Liver (tissue), 9 donors: Measurements from ENCODE around the gene KCNIP1. TPM values are rescaled to one million over a fixed set of nuclear protein-coding genes. Genes with fewer than 3 reads are reported as not detected.
A peak's percentile ranks its signal among the peaks of the same experiment; 100 is the strongest.

Experiments
- DNase-seq: peaks from one replicate; pipeline ENCODE4 v3.0.0-alpha.2; 2017; ENCODE audit warnings: low spot score
- H3K27ac ChIP-seq, 2 donors: one replicate each; pipeline ENCODE4 v1.7.0; 2013; ENCODE audit warnings: inconsistent platforms in 2 of 2, low read length in 2 of 2, control low read depth in 1 of 2, low read depth in 1 of 2, mild to moderate bottlenecking in 1 of 2
- H3K27me3 ChIP-seq, 4 donors: one replicate each; pipeline versions ENCODE4 v1.6.1 to v1.7.0; 2013; ENCODE audit warnings: low read length in 3 of 4, inconsistent platforms in 1 of 4, mild to moderate bottlenecking in 1 of 4, moderate library complexity in 1 of 4; ENCODE audit not compliant: control insufficient read depth in 4 of 4, insufficient read depth in 4 of 4
- H3K36me3 ChIP-seq, 4 donors: one replicate each; pipeline versions ENCODE4 v1.6.1 to v1.7.0; 2013; ENCODE audit warnings: low read length in 3 of 4, mild to moderate bottlenecking in 3 of 4, low read depth in 1 of 4, moderate library complexity in 1 of 4; ENCODE audit not compliant: control insufficient read depth in 4 of 4, insufficient read depth in 3 of 4
- H3K4me1 ChIP-seq, 4 donors: one replicate each; pipeline versions ENCODE4 v1.6.1 to v1.7.0; 2013; ENCODE audit warnings: low read length in 3 of 4, mild to moderate bottlenecking in 3 of 4, moderate library complexity in 1 of 4; ENCODE audit not compliant: control insufficient read depth in 4 of 4, insufficient read depth in 4 of 4
- H3K4me3 ChIP-seq, 3 donors: one replicate each; pipeline versions ENCODE4 v1.6.1 to v1.7.0; 2013; ENCODE audit warnings: low read length in 3 of 3, control low read depth in 1 of 3, low read depth in 1 of 3, mild to moderate bottlenecking in 1 of 3
- H3K9ac ChIP-seq, 2 donors: one replicate each; pipeline ENCODE4 v1.7.0; 2013; ENCODE audit warnings: low read length in 2 of 2, mild to moderate bottlenecking in 2 of 2, moderate library complexity in 2 of 2, control low read depth in 1 of 2, low read depth in 1 of 2
- H3K9me3 ChIP-seq, 4 donors: one replicate each; pipeline versions ENCODE4 v1.6.1 to v1.7.0; 2013; ENCODE audit warnings: low read length in 3 of 4; ENCODE audit not compliant: control insufficient read depth in 4 of 4
- ATF3 ChIP-seq: IDR thresholded peaks from 2 replicates; pipeline ENCODE4 v1.6.1; 2016; ENCODE audit warnings: antibody characterized with exemption
- CTCF ChIP-seq: fragments of 150-350 bp; IDR thresholded peaks from 2 replicates; pipeline ENCODE4 v1.5.1; 2017; ENCODE audit warnings: improper control_type of control experiment, low read depth, low read length; ENCODE audit not compliant: missing input control
- EGR1 ChIP-seq, 2 donors: IDR thresholded peaks; 2 replicates each; pipeline ENCODE4 v1.6.1; 2016 to 2018; ENCODE audit warnings: antibody characterized with exemption in 2 of 2, low read depth in 2 of 2
- FOXA1 ChIP-seq: IDR thresholded peaks from 2 replicates; pipeline ENCODE4 v1.6.1; 2016; ENCODE audit warnings: antibody characterized with exemption
- GABPA ChIP-seq, 2 donors: IDR thresholded peaks in 1 of 2; conservative IDR thresholded peaks in 1 of 2; 2 replicates each; pipeline ENCODE4 v1.6.1; 2016; ENCODE audit warnings: antibody characterized with exemption in 2 of 2, mild to moderate bottlenecking in 1 of 2, moderate library complexity in 1 of 2
- MAX ChIP-seq: IDR thresholded peaks from 2 replicates; pipeline ENCODE4 v1.6.1; 2016; ENCODE audit warnings: antibody characterized with exemption
- NR2F2 ChIP-seq: IDR thresholded peaks from 2 replicates; pipeline ENCODE4 v1.6.1; 2016; ENCODE audit warnings: antibody characterized with exemption
- RAD21 ChIP-seq, 2 donors: IDR thresholded peaks; 2 replicates each; pipeline ENCODE4 v1.6.1; 2016; ENCODE audit warnings: antibody characterized with exemption in 2 of 2, mild to moderate bottlenecking in 2 of 2
- REST ChIP-seq: IDR thresholded peaks from 2 replicates; pipeline ENCODE4 v1.6.1; 2016; ENCODE audit warnings: antibody characterized with exemption, mild to moderate bottlenecking
- RXRA ChIP-seq, 2 donors: IDR thresholded peaks; 2 replicates each; pipeline ENCODE4 v1.6.1; 2017 to 2018; ENCODE audit warnings: antibody characterized with exemption in 2 of 2, mild to moderate bottlenecking in 1 of 2
- SP1 ChIP-seq: IDR thresholded peaks from 2 replicates; pipeline ENCODE4 v1.6.1; 2018; ENCODE audit warnings: antibody characterized with exemption, mild to moderate bottlenecking
- TAF1 ChIP-seq: conservative IDR thresholded peaks from 2 replicates; pipeline ENCODE4 v1.6.1; 2016; ENCODE audit warnings: antibody characterized with exemption, mild to moderate bottlenecking
- YY1 ChIP-seq: IDR thresholded peaks from 2 replicates; pipeline ENCODE4 v1.6.1; 2016; ENCODE audit warnings: antibody characterized with exemption, mild to moderate bottlenecking
- ZBTB33 ChIP-seq: IDR thresholded peaks from 2 replicates; pipeline ENCODE4 v1.6.1; 2016; ENCODE audit warnings: antibody characterized with exemption
- WGBS: extraction: QIAGEN DNeasy Blood & Tissue Kit; methylation state at CpG from one replicate; pipeline ENCODE4 v1.1.7; 2013; 5-methylcytosine and 5-hydroxymethylcytosine counted together
- polyA plus RNA-seq, 2 donors: library from polyadenylated mRNA; stranded (reverse) in 1 of 2; unstranded in 1 of 2; fragments of 200-250 nt in 1 of 2; fragments of >200 nt in 1 of 2; fragmentation: Nextera tagmentation in 1 of 2; extraction: Ambion mirVana in 1 of 2; gene quantifications; one replicate each; pipeline versions ENCODE4 v1.2.1 to v1.2.3, GENCODE V29; 2013 to 2015
- total RNA-seq, 2 donors: library from RNA; depleted of rRNA; stranded (reverse); fragments of >200 nt; gene quantifications; one replicate each; pipeline ENCODE4 v1.2.3, GENCODE V29; 2014
- donor health status: healthy.
- donor health status: healthy.
- donor health status: healthy.
- donor health status: healthy.
- donor health status: healthy.

Gene KCNIP1
- total and polyA plus RNA-seq, 4 donors, result 0.08 to 0.23 TPM; not detected in 2

GRCh38 chr5:170746961-170747340, 243.1 kb downstream of the KCNIP1 start (continued):
- TF ChIP-seq YY1, result no peak
- no peak for TF ChIP-seq TAF1

GRCh38 chr5:170747357-170747756, 243.5 kb downstream of the KCNIP1 start:
- Histone ChIP-seq H3K27me3 (peaks cover 0 to 10% (median 3%) of the 10 kb centered on the region in 4 donors), H3K4me3 (no peak overlapping the region), H3K27ac (no peak overlapping the region), H3K4me1 (peaks cover 0 to 7% (median 3%) of the 10 kb centered on the region in 4 donors), H3K9ac (no peak overlapping the region), H3K9me3 (no peaks in the 10 kb centered on the region), H3K36me3 (no peaks in the 10 kb centered on the region)
- no peak for DNase-seq
- 92% methylated on average over 1 of the region's 1 CpG for WGBS
- no peak for TF ChIP-seq FOXA1
- no peak for TF ChIP-seq NR2F2
- TF ChIP-seq EGR1 (IDR thresholded peaks at IDR 0.05; ENCODE audit: low read depth in 2 of 2), result no peak
- TF ChIP-seq YY1, result no peak
- TF ChIP-seq SP1, result no peak
- no peak for TF ChIP-seq TAF1
- no peak for TF ChIP-seq GABPA (IDR thresholded peaks at IDR 0.05 in 1 of 2, conservative IDR thresholded peaks at IDR 0.05 in 1 of 2)
- no peak for TF ChIP-seq RAD21 (IDR thresholded peaks at IDR 0.05)
- no peak for TF ChIP-seq CTCF

- no peaks in the 10 kb centered on the region for H3K9me3 ChIP-seq
- H3K27me3 ChIP-seq, result peaks cover 0 to 12% (median 3%) of the 10 kb centered on the region in 4 donors
- no peak overlapping the region for H3K9ac ChIP-seq
- H3K27ac ChIP-seq, result no peak overlapping the region
- no peak overlapping the region for H3K4me3 ChIP-seq
- TF ChIP-seq RAD21 (IDR thresholded peaks at IDR 0.05) (peak in 1 of 2 donors; percentile 35), FOXA1 (no peak), SP1 (no peak), CTCF (peak; percentile 14), RXRA (IDR thresholded peaks at IDR 0.05) (no peak), ATF3 (no peak)
- H3K36me3 ChIP-seq, result no peaks in the 10 kb centered on the region
- H3K4me1 ChIP-seq, result peaks cover 0 to 7% (median 3%) of the 10 kb centered on the region in 4 donors
- no peak for DNase-seq
- 79% methylated on average over 10 of the region's 10 CpGs for WGBS
Measured at GRCh38 chr5:170747851-170748250, 244.0 kb downstream of the KCNIP1 start.

GRCh38 chr5:170748951-170749471, 245.2 kb downstream of the KCNIP1 start:
- Histone ChIP-seq H3K4me1 (peaks cover 0 to 6% (median 3%) of the 10 kb centered on the region in 4 donors), H3K27me3 (peaks cover 0 to 12% (median 3%) of the 10 kb centered on the region in 4 donors), H3K4me3 (no peak overlapping the region), H3K9me3 (no peaks in the 10 kb centered on the region), H3K27ac (no peak overlapping the region), H3K36me3 (no peaks in the 10 kb centered on the region), H3K9ac (no peak overlapping the region)
- WGBS, result 71% methylated on average over 13 of the region's 13 CpGs
- DNase-seq, result no peak
- TF ChIP-seq GABPA (IDR thresholded peaks at IDR 0.05 in 1 of 2, conservative IDR thresholded peaks at IDR 0.05 in 1 of 2) (no peak), ZBTB33 (no peak), FOXA1 (no peak), RAD21 (IDR thresholded peaks at IDR 0.05) (no peak), TAF1 (no peak), MAX (no peak), YY1 (no peak), REST (no peak)
